Measurements from ENCODE around the gene DCXR.
A peak's percentile ranks its signal among the peaks of the same experiment; 100 is the strongest.

The DCXR gene

DNA sequence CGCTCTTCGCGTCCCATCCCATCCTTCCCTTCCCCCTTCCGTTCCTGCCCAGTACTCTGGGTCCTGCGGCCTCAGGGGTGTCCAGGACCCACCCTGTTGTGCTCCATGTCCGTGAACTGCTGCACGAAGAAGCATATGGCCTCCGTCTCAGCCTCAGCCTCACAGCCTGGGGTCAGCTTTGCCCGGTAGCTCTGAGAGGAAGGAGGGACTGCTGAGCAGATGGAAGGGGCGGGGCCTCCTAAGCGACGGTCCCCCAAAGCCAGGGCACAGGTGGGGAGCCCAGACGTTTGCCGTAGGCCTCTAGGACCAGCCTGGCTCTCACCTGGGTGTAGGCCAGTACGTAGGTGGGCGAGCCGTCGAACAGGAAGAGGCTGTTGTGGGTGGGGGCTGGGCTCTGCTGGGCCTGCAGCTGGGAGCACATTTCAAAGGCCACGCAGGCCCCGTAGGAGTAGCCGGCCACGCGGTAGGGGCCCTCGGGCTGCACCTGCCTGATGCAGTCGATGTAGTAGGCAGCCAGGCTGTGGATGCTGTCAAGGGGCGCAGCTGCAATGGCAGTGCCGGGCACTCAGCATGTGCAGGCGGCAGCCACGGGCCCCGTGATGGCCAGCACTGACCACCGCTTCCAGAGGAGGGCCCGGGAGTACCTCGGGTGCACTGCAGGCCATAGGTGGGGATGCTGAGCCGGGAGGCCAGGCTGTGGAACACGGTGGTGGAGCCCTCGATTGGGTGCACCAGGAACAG lies 42.7 kb upstream of the DCXR start:
- TF ChIP-seq, protein P1, sequence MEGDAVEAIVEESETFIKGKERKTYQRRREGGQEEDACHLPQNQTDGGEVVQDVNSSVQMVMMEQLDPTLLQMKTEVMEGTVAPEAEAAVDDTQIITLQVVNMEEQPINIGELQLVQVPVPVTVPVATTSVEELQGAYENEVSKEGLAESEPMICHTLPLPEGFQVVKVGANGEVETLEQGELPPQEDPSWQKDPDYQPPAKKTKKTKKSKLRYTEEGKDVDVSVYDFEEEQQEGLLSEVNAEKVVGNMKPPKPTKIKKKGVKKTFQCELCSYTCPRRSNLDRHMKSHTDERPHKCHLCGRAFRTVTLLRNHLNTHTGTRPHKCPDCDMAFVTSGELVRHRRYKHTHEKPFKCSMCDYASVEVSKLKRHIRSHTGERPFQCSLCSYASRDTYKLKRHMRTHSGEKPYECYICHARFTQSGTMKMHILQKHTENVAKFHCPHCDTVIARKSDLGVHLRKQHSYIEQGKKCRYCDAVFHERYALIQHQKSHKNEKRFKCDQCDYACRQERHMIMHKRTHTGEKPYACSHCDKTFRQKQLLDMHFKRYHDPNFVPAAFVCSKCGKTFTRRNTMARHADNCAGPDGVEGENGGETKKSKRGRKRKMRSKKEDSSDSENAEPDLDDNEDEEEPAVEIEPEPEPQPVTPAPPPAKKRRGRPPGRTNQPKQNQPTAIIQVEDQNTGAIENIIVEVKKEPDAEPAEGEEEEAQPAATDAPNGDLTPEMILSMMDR (IDR thresholded peaks at IDR 0.05), result no peak
- H3K9me3 Mint-ChIP-seq, result no peaks in the 10 kb centered on the region
- DNase-seq, result no peak
- H3K4me1 Mint-ChIP-seq, result peaks cover 11% of the 10 kb centered on the region
- peaks cover 5% of the 10 kb centered on the region for H3K36me3 Mint-ChIP-seq (ENCODE audit: low read depth)
- H3K27me3 Mint-ChIP-seq (ENCODE audit: low read depth, poor library complexity), result peaks cover 3% of the 10 kb centered on the region
- no peak overlapping the region for H3K4me3 Mint-ChIP-seq
- no peak overlapping the region for H3K27ac Mint-ChIP-seq

DNA sequence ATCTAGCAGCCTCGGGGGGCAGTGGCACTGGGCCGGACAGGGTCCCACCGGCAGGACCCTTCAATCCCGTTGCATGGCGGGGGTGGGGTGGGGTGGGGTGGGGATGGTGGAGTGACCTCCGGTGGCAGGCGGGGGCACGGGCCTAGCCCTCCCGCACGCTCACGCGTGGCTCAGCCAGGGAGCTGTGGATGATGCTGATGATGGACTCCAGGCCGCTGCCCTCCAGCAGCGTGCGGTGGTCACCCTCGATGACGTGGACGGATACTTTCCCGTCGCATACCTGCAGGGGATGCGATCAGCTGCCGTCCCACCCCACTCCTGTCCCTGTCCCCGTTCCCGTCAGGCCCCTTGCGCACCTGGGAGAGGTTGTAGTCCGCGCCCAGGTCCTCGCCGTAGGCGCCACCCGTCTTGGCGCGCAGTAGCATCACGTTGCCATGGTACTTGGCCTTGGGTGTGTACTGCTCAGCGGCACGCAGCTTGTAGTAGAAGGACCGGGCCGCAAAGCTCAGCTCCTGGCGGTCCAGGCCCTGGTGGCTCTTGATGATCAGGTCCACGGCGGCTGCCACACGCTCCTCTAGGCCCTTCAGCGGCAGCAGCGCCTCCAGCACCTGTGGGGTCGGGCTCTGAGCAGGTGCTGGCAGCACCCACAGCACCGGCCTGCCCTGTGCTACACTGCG lies 41.6 kb upstream of the DCXR start:
- no peak for DNase-seq
- Mint-ChIP-seq H3K27ac (no peak overlapping the region), H3K36me3 (ENCODE audit: low read depth) (peaks cover 5% of the 10 kb centered on the region), H3K4me1 (peaks cover 11% of the 10 kb centered on the region), H3K27me3 (ENCODE audit: low read depth, poor library complexity) (peaks cover 9% of the 10 kb centered on the region), H3K4me3 (no peak overlapping the region), H3K9me3 (peaks cover 4% of the 10 kb centered on the region)
- TF ChIP-seq, protein P1 (IDR thresholded peaks at IDR 0.05), result no peak

DNA sequence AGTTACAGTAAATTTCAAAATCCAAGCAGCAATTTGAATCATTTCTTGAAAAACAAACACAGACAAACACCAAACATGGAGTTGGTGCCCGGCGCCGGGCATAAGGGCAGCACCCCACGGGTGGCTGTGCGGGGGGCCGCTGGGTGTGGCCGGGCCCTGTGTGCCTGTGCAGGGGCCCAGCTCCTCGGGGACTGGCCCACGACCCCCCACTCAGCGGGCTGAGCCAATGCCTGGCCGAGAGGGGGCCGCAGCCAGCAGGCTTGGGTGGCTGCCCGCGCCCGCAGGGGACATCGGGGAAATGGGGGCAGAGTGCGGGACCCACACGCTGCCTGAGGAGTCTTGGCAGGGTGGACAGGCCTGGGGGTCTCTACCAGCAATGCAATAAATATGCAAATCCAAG lies 40.9 kb upstream of the DCXR start:
- Mint-ChIP-seq H3K27me3 (ENCODE audit: low read depth, poor library complexity) (peaks cover 12% of the 10 kb centered on the region), H3K4me3 (no peak overlapping the region), H3K36me3 (ENCODE audit: low read depth) (peaks cover 5% of the 10 kb centered on the region), H3K27ac (peak overlapping the region; percentile 41), H3K4me1 (peaks cover 11% of the 10 kb centered on the region), H3K9me3 (peaks cover 10% of the 10 kb centered on the region)
- no peak for DNase-seq
- TF ChIP-seq, protein P1 (IDR thresholded peaks at IDR 0.05), result no peak

DNA sequence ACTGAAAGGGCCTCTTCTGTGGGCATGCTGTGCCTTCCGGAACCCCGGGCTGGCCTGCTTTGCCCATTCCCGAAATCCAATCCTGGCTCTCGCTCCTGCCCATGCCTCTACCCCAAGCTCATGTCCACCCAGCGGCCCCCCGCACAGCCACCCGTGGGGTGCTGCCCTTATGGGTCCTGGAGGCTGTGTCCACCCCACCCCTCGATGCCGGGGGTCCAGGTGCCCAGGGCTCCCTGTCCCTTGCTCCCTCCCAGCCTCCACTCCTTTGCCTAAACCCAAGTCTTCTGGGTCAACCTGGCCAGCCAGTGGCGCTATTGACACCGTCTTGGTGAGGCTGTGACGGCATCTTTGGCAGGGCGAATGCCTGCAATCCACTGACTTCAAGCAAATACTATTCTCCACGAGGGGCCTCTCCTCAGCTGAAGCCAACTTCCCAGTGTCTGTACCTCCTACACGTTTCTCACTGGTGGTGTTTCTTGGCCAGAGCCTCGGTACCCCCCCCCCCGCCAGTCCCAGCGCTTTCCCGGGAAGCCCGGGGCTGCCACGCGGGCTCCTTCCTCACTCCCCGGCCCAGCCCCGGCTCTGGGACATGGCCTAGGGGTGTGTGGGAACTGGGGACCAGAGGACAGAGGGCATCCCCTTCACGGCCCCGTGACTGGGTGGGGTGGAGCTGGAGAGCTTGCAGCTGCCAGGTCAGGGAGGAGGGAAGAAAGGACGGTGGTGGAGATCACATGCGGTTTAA lies 40.3 kb upstream of the DCXR start:
- Mint-ChIP-seq H3K27me3 (ENCODE audit: low read depth, poor library complexity) (peaks cover 17% of the 10 kb centered on the region), H3K27ac (peak overlapping the region; percentile 41), H3K4me1 (peaks cover 11% of the 10 kb centered on the region)

DNA sequence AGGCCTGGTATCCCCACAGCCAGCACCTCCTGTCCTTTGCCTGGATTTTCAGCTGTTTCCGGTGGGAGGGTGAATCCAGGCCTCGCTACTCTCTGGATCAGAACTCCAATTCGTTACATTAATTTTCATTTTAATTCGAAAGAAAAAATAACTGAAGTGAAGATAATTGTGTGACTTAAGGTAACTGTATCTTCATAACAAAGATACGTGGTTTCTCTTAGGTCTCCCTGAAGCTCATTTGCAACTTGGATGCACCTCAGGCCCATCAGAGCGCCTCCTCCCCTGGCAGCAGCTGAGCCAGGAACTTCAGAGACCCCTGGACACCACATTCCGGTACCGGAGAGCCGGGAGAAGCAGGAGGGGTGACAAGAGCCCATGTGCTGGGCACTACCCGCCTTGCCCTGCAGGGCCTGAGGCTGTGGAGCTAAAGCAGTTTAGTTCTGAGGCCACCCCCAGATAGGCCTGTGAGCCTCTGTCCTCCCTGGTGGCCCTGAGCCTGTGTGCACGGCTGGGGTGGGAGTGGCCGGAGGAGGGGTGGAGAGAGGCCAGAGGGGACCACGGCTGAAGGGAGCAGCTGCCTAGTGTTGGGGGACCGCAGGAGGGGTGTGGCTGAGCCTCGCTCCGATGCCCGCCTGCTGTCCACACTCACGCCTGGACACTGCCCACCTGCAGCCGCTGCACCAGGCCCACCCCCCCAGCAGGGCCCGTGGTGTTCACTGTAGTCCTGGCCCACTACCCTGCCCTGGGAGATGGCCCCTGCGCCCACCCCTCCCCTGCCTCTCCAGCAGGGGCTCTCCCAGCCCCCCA lies 39.5 kb upstream of the DCXR start:
- H3K36me3 Mint-ChIP-seq (ENCODE audit: low read depth), result peaks cover 5% of the 10 kb centered on the region
- peaks cover 16% of the 10 kb centered on the region for H3K9me3 Mint-ChIP-seq
- H3K27me3 Mint-ChIP-seq (ENCODE audit: low read depth, poor library complexity), result peaks cover 25% of the 10 kb centered on the region
- DNase-seq, result peak; percentile 39
- H3K4me3 Mint-ChIP-seq, result no peak overlapping the region
- peak overlapping the region; percentile 88 for H3K27ac Mint-ChIP-seq
- TF ChIP-seq, protein P1 (IDR thresholded peaks at IDR 0.05), result no peak
- peaks cover 11% of the 10 kb centered on the region for H3K4me1 Mint-ChIP-seq

More for the DNA sequence above, 40.3 kb upstream of the DCXR start:
- H3K36me3 Mint-ChIP-seq (ENCODE audit: low read depth), result peaks cover 5% of the 10 kb centered on the region
- TF ChIP-seq, protein P1 (IDR thresholded peaks at IDR 0.05), result no peak
- H3K4me3 Mint-ChIP-seq, result no peak overlapping the region
- DNase-seq, result no peak
- peaks cover 12% of the 10 kb centered on the region for H3K9me3 Mint-ChIP-seq

All from nephron progenitor cell (in vitro differentiated cells).